ENCODE data around the gene PCDHB1. TPM values are rescaled to one million over a fixed set of nuclear protein-coding genes. Genes with fewer than 3 reads are reported as not detected.
A peak's percentile ranks its signal among the peaks of the same experiment; 100 is the strongest.

The PCDHB1 gene
- total RNA-seq, 1 experiment from 2014 or later, result 0.06 TPM

GRCh38 chr5:141040093-141040770 is 10.9 kb upstream of the PCDHB1 start:
- intact Hi-C loops (cut with micrococcal nuclease; ENCODE audit: unreplicated experiment), result loop anchor here (1.0 to 5.0 kb wide), 5 partner anchors 38 to 213 kb away; partner anchors contain the start of genes PCDHA12, PCDHA13, PCDHA6 and PCDHAC1
- H3K36me3 ChIP-seq (ENCODE audit: insufficient read depth, low read length, poor library complexity, severe bottlenecking), result no peaks in the 10 kb centered on the region
- H3K4me3 ChIP-seq (ENCODE audit: low read depth, low read length, poor library complexity, severe bottlenecking), result peak overlapping the region; percentile 69
- DNase-seq (ENCODE audit: low spot score), result peak; percentile 96
- peak overlapping the region; percentile 98 for H3K27ac ChIP-seq (ENCODE audit: low read depth, low read length, poor library complexity, severe bottlenecking)
- H3K9me3 ChIP-seq (ENCODE audit: low read depth, low read length, poor library complexity, severe bottlenecking), result no peaks in the 10 kb centered on the region
- ChIA-PET POLR2A (ENCODE audit: low non-redundant PET) (interaction anchor here (0.7 to 0.9 kb wide), 4 partner anchors 11 to 473 kb away, joined by 3 to 4 read pairs (median 4); partner anchors contain the start of gene PCDHB1), CTCF (interaction anchor here (0.5 to 3.0 kb wide), 21 partner anchors 10 to 254 kb away, joined by 3 to 67 read pairs (median 7); partner anchors contain the start of genes PCDHA1, PCDHA10, PCDHA11 and PCDHA12)
- TF ChIP-seq CTCF (conservative IDR thresholded peaks at IDR 0.05; ENCODE audit: low read depth, low read length), result peak; percentile 92
- no peak for TF ChIP-seq EZH2 (IDR thresholded peaks at IDR 0.05; ENCODE audit: borderline replicate concordance, low read depth, low read length, poor library complexity, severe bottlenecking)
- TSS peak; percentile 99 for BruUV-seq (replicated peaks)
- H3K4me1 ChIP-seq (ENCODE audit: insufficient read depth, low read length, poor library complexity, severe bottlenecking), result peaks cover 22% of the 10 kb centered on the region
- peaks cover 27% of the 10 kb centered on the region for H3K27me3 ChIP-seq (replicated peaks; ENCODE audit: insufficient read depth, low read depth, low read length, poor library complexity)

- no peaks in the 10 kb centered on the region for H3K9me3 ChIP-seq (ENCODE audit: low read depth, low read length, poor library complexity, severe bottlenecking)
- H3K27ac ChIP-seq (ENCODE audit: low read depth, low read length, poor library complexity, severe bottlenecking), result peak overlapping the region; percentile 98
- peak; percentile 99 for DNase-seq (ENCODE audit: low spot score)
- TF ChIP-seq CTCF (conservative IDR thresholded peaks at IDR 0.05; ENCODE audit: low read depth, low read length), result peak; percentile 79
- TF ChIP-seq EZH2 (IDR thresholded peaks at IDR 0.05; ENCODE audit: borderline replicate concordance, low read depth, low read length, poor library complexity, severe bottlenecking), result no peak
- peaks cover 27% of the 10 kb centered on the region for H3K27me3 ChIP-seq (replicated peaks; ENCODE audit: insufficient read depth, low read depth, low read length, poor library complexity)
- peak overlapping the region; percentile 69 for H3K4me3 ChIP-seq (ENCODE audit: low read depth, low read length, poor library complexity, severe bottlenecking)
- CTCF ChIA-PET, result interaction anchor here (0.5 to 3.0 kb wide), 17 partner anchors 10 to 220 kb away, joined by 3 to 67 read pairs (median 7); partner anchors contain the start of genes PCDHA10, PCDHA11, PCDHA12 and PCDHA13
- no TSS peak for BruUV-seq (replicated peaks)
- H3K4me1 ChIP-seq (ENCODE audit: insufficient read depth, low read length, poor library complexity, severe bottlenecking), result peaks cover 22% of the 10 kb centered on the region
- intact Hi-C loops (cut with micrococcal nuclease; ENCODE audit: unreplicated experiment), result loop anchor here (1.0 to 5.0 kb wide), 5 partner anchors 39 to 214 kb away; partner anchors contain the start of genes PCDHA12, PCDHA13, PCDHA6 and PCDHAC1
- no peaks in the 10 kb centered on the region for H3K36me3 ChIP-seq (ENCODE audit: insufficient read depth, low read length, poor library complexity, severe bottlenecking)
- POLR2A ChIA-PET (ENCODE audit: low non-redundant PET), result interaction anchor here (0.9 kb wide), 2 partner anchors 37 to 39 kb away, joined by 3 to 4 read pairs; no protein-coding TSS in a partner anchor
Measured at GRCh38 chr5:141040771-141041426, 10.3 kb upstream of the PCDHB1 start.

GRCh38 chr5:141041427-141041785 is 9.8 kb upstream of the PCDHB1 start:
- peaks cover 31% of the 10 kb centered on the region for H3K27me3 ChIP-seq (replicated peaks; ENCODE audit: insufficient read depth, low read depth, low read length, poor library complexity)
- peaks cover 22% of the 10 kb centered on the region for H3K4me1 ChIP-seq (ENCODE audit: insufficient read depth, low read length, poor library complexity, severe bottlenecking)
- TF ChIP-seq CTCF (conservative IDR thresholded peaks at IDR 0.05; ENCODE audit: low read depth, low read length), result no peak
- TF ChIP-seq EZH2 (IDR thresholded peaks at IDR 0.05; ENCODE audit: borderline replicate concordance, low read depth, low read length, poor library complexity, severe bottlenecking), result no peak
- no peak overlapping the region for H3K4me3 ChIP-seq (ENCODE audit: low read depth, low read length, poor library complexity, severe bottlenecking)
- peak overlapping the region; percentile 98 for H3K27ac ChIP-seq (ENCODE audit: low read depth, low read length, poor library complexity, severe bottlenecking)
- ChIA-PET CTCF (interaction anchor here (1.0 to 3.0 kb wide), 8 partner anchors 75 to 186 kb away, joined by 4 to 67 read pairs (median 18); partner anchors contain the start of genes PCDHA10, PCDHA11, PCDHA12 and PCDHA13), POLR2A (ENCODE audit: low non-redundant PET) (no interaction called here)
- no peaks in the 10 kb centered on the region for H3K9me3 ChIP-seq (ENCODE audit: low read depth, low read length, poor library complexity, severe bottlenecking)
- H3K36me3 ChIP-seq (ENCODE audit: insufficient read depth, low read length, poor library complexity, severe bottlenecking), result no peaks in the 10 kb centered on the region
- intact Hi-C loops (cut with micrococcal nuclease; ENCODE audit: unreplicated experiment), result loop anchor here (2.0 to 5.0 kb wide), 2 partner anchors 167 to 214 kb away; partner anchors contain the start of genes PCDHA12 and PCDHA6
- BruUV-seq (replicated peaks), result no TSS peak
- no peak for DNase-seq (ENCODE audit: low spot score)

Measured in A673 (cell line).